A549 (cell line): Measurements from ENCODE around the gene PSMD8. TPM values are rescaled to one million over a fixed set of nuclear protein-coding genes. Genes with fewer than 3 reads are reported as not detected.

Experiments used
- ATAC-seq, 2 experiments: fragments of 200-7000 bp in 1 of 2; fragments of >200 bp in 1 of 2; cut with Nextera tagmentation in 1 of 2; cut with Tn5 transposase in 1 of 2; 3 replicates each; pipeline versions ENCODE4 v1.8.0 to v1.9.1; 2018 to 2020; ENCODE audit warnings: mild to moderate bottlenecking in 1 of 2, moderate library complexity in 1 of 2
- CTCF ChIA-PET: fragments of 300-600 bp; sonication (Branson Sonifier 250); formaldehyde crosslinking; extraction: SDS; loops from one replicate; lab custom pipeline; 2021; ENCODE audit warnings: antibody characterized with exemption, inconsistent platforms; lab: Yijun Ruan, JAX
- POLR2A ChIA-PET: fragments of 350-600 bp; formaldehyde crosslinking; extraction: SDS; loops from one replicate; lab custom pipeline; 2021; ENCODE audit warnings: antibody characterized with exemption, inconsistent platforms; lab: Yijun Ruan, JAX
- DNase-seq, 2 experiments: peaks; one replicate each; pipeline versions ENCODE4 v3.0.0 to v3.0.0-alpha.2; 2011 to 2016; ENCODE audit warnings: low read depth in 1 of 2, low spot score in 1 of 2
- FAIRE-seq: peaks from 2 replicates; lab custom pipeline; 2011; peaks lifted over from hg19 to GRCh38; lab: Jason Lieb, UNC
- H3K27ac ChIP-seq, 2 experiments: fragments of >200 bp; sonication (Bioruptor Twin); formaldehyde crosslinking; 3 replicates each; pipeline ENCODE4 v1.5.1; 2016 to 2017
- H3K4me1 ChIP-seq: fragments of >200 bp; sonication (Bioruptor Twin); formaldehyde crosslinking; 3 replicates; pipeline ENCODE4 v1.6.1; 2016
- H3K4me2 ChIP-seq: fragments of >200 bp; sonication (Bioruptor Twin); formaldehyde crosslinking; 3 replicates; pipeline ENCODE4 v1.6.1; 2016
- H3K4me3 ChIP-seq: fragments of >200 bp; sonication (Bioruptor Twin); formaldehyde crosslinking; 3 replicates; pipeline ENCODE4 v1.5.1; 2016
- H3K9me3 ChIP-seq: fragments of >200 bp; sonication (Bioruptor Twin); formaldehyde crosslinking; 3 replicates; pipeline ENCODE4 v1.6.1; 2016
- CBX2 ChIP-seq: fragments of 200-600 bp; sonication (generic); IDR thresholded peaks from 2 replicates; pipeline ENCODE4 v1.6.1; 2016; ENCODE audit warnings: low read depth, mild to moderate bottlenecking, borderline replicate concordance
- CHD4 ChIP-seq: fragments of 200-600 bp; sonication (generic); IDR thresholded peaks from 2 replicates; pipeline ENCODE4 v1.6.1; 2016; ENCODE audit warnings: antibody characterized with exemption, mild to moderate bottlenecking, borderline replicate concordance
- EP300 ChIP-seq, 2 experiments: fragments of >200 bp; sonication (Bioruptor Twin); formaldehyde crosslinking; IDR thresholded peaks; 2 replicates in 1 of 2; 3 replicates in 1 of 2; pipeline ENCODE4 v1.6.1; 2016 to 2017
- ESRRA ChIP-seq: fragments of 150-350 bp; IDR thresholded peaks from 2 replicates; pipeline ENCODE4 v1.6.1; 2014; ENCODE audit warnings: mild to moderate bottlenecking, low read length, borderline replicate concordance
- FOXS1 ChIP-seq: fragments of 250-450 bp; sonication (Bioruptor Pico); IDR thresholded peaks from 2 replicates; pipeline ENCODE4 v1.5.0; 2020; ENCODE audit warnings: mild to moderate bottlenecking, moderate library complexity
- HDAC2 ChIP-seq: fragments of 200-600 bp; sonication (generic); IDR thresholded peaks from 2 replicates; pipeline ENCODE4 v1.6.1; 2016
- HOXB5 ChIP-seq: fragments of 250-450 bp; sonication (Bioruptor Pico); IDR thresholded peaks from 2 replicates; pipeline ENCODE4 v1.5.0; 2020; ENCODE audit warnings: mild to moderate bottlenecking, moderate library complexity
- MAZ ChIP-seq: fragments of 150-350 bp; IDR thresholded peaks from 2 replicates; pipeline ENCODE4 v1.6.1; 2014; ENCODE audit warnings: antibody characterized with exemption, low read depth, low read length, borderline replicate concordance
- NPAS2 ChIP-seq: fragments of 250-450 bp; sonication (Bioruptor Pico); IDR thresholded peaks from 2 replicates; pipeline ENCODE4 v1.8.0; 2022; ENCODE audit warnings: mild to moderate bottlenecking, moderate library complexity, borderline replicate concordance
- PBX3 ChIP-seq: IDR thresholded peaks from 2 replicates; pipeline ENCODE4 v1.6.1; 2012
- RARB ChIP-seq: fragments of 250-450 bp; sonication (Bioruptor Pico); IDR thresholded peaks from 2 replicates; pipeline ENCODE4 v1.8.0; 2021; ENCODE audit warnings: mild to moderate bottlenecking, moderate library complexity
- RCOR1 ChIP-seq: fragments of 150-350 bp; IDR thresholded peaks from 2 replicates; pipeline ENCODE4 v1.6.1; 2014; ENCODE audit warnings: antibody characterized with exemption, low read length, low read depth
- REST ChIP-seq: fragments of 200-600 bp; sonication (generic); IDR thresholded peaks from 2 replicates; pipeline ENCODE4 v1.6.1; 2016; ENCODE audit warnings: antibody characterized with exemption, mild to moderate bottlenecking, moderate library complexity
- SMC3 ChIP-seq: fragments of >200 bp; sonication (Bioruptor Twin); formaldehyde crosslinking; IDR thresholded peaks from 3 replicates; pipeline ENCODE4 v1.6.1; 2018; ENCODE audit warnings: inconsistent platforms
- TFCP2L1 ChIP-seq: fragments of 250-450 bp; sonication (Bioruptor Pico); IDR thresholded peaks from 2 replicates; pipeline ENCODE4 v1.5.0; 2021; ENCODE audit warnings: mild to moderate bottlenecking
- ZFP36 ChIP-seq: fragments of 450-650 bp; IDR thresholded peaks from 2 replicates; pipeline ENCODE4 v1.6.1; 2014; ENCODE audit warnings: borderline replicate concordance; ENCODE audit not compliant: partially characterized antibody
- WGBS: methylation state at CpG from one replicate; pipeline ENCODE4 v1.1.6; 2017; ENCODE audit errors: missing lambda C conversion rate; 5-methylcytosine and 5-hydroxymethylcytosine counted together
- polyA plus RNA-seq, 4 experiments: library from polyadenylated mRNA; depleted of rRNA in 3 of 4; stranded (reverse); fragments of >200 nt; fragmentation: RNase III in 1 of 4; extraction: RNeasy Plus Mini Kit Qiagen cat#74134 plus additional on column Dnase treatment in 1 of 4; gene quantifications; 2 replicates in 3 of 4; 3 replicates in 1 of 4; pipeline ENCODE4 v1.2.3, GENCODE V29; 2011 to 2017

PSMD8 gene
- polyA plus RNA-seq, 2 of the 4 experiments (the other 2 are of a cell fraction): 437 to 456 TPM

GRCh38 chr19:38392707-38393308 is 18.4 kb downstream of the PSMD8 start (continued):
- no peak for TF ChIP-seq SMC3
- no peak for TF ChIP-seq ZFP36
- TF ChIP-seq MAZ: no peak
- TF ChIP-seq, all 56 proteins: peak for 7

GRCh38 chr19:38394488-38394887 is 20.1 kb downstream of the PSMD8 start:
- H3K4me3 ChIP-seq: no peak overlapping the region
- FAIRE-seq (no peak), DNase-seq (no peak), ATAC-seq (no peak)
- H3K27ac ChIP-seq: no peak overlapping the region
- 94% methylated on average over 30 of the region's 30 CpGs for WGBS
- no peak overlapping the region for H3K4me2 ChIP-seq
- ChIA-PET POLR2A (interaction anchor here (1.6 to 1.8 kb wide), 2 partner anchors 8 to 20 kb away, joined by 4 to 6 read pairs; partner anchors contain the start of genes FAM98C and PSMD8), CTCF (interaction anchor here (0.5 to 14.1 kb wide), 8 partner anchors 5 to 670 kb away, joined by 3 to 254 read pairs (median 4); partner anchors contain the start of genes FAM98C, GGN, MRPS12 and PSMD8)
- H3K4me1 ChIP-seq: peaks cover 28% of the 10 kb centered on the region
- no peak for TF ChIP-seq RCOR1
- TF ChIP-seq EP300 (IDR thresholded peaks at IDR 0.05): no peak
- TF ChIP-seq TFCP2L1 (CRISPR knock-in tag): no peak
- no peak for TF ChIP-seq MAZ
- no peak for TF ChIP-seq NPAS2
- TF ChIP-seq RARB (CRISPR knock-in tag): no peak
- no peak for TF ChIP-seq CHD4
- no peak for TF ChIP-seq ZFP36
- TF ChIP-seq HOXB5: no peak
- no peak for TF ChIP-seq PBX3
- no peaks in the 10 kb centered on the region for H3K9me3 ChIP-seq

- TF ChIP-seq REST (no peak), FOXS1 (no peak), CHD4 (no peak), CBX2 (no peak), ESRRA (no peak), HDAC2 (no peak)
- TF ChIP-seq, all 56 proteins: peak for 0
- no peak overlapping the region for H3K4me2 ChIP-seq
- H3K27ac ChIP-seq: no peak overlapping the region
- H3K4me1 ChIP-seq: peaks cover 20% of the 10 kb centered on the region
- 94% methylated on average over 84 of the region's 86 CpGs for WGBS
- POLR2A ChIA-PET: no interaction called here
- FAIRE-seq: no peak
- ATAC-seq: no peak
- H3K4me3 ChIP-seq: no peak overlapping the region
- no peak for DNase-seq
- H3K9me3 ChIP-seq: no peaks in the 10 kb centered on the region
- CTCF ChIA-PET: interaction anchor here (1.1 to 14.1 kb wide), 4 partner anchors 5 to 535 kb away, joined by 3 to 254 read pairs (median 132); partner anchors contain the start of genes FAM98C, GGN, MRPS12 and SARS2
These were observed 21.2 kb downstream of the PSMD8 start for GRCh38 chr19:38395381-38396114.
